BJ (cell line): ENCODE measurements around the gene RPL10. TPM values are rescaled to one million over a fixed set of nuclear protein-coding genes. Genes with fewer than 3 reads are reported as not detected.
A peak's percentile ranks its signal among the peaks of the same experiment; 100 is the strongest.
"Not testable (repeated sequence)": the region's sequence is repeated elsewhere in the genome, so short reads cannot be mapped to it uniquely, and the experiment has no call there.

Experiments
- CTCF ChIA-PET: fragments of 350-600 bp; formaldehyde crosslinking; extraction: SDS; loops from one replicate; lab custom pipeline; 2021; ENCODE audit warnings: antibody characterized with exemption, inconsistent platforms; lab: Yijun Ruan, JAX
- POLR2A ChIA-PET: fragments of 300-600 bp; sonication (Branson Sonifier 250); formaldehyde crosslinking; extraction: SDS; loops from one replicate; lab custom pipeline; 2021; ENCODE audit warnings: antibody characterized with exemption; lab: Charles Lee
- DNase-seq: peaks from one replicate; pipeline ENCODE4 v3.0.0-alpha.2; 2011; ENCODE audit warnings: low read depth
- H3K27me3 ChIP-seq: 2 replicates; pipeline ENCODE4 v1.6.0; 2011; ENCODE audit warnings: low read length; ENCODE audit not compliant: control insufficient read depth, insufficient read depth
- H3K36me3 ChIP-seq: 2 replicates; pipeline ENCODE4 v1.5.1; 2011; ENCODE audit warnings: low read length; ENCODE audit not compliant: control insufficient read depth, insufficient read depth
- H3K4me3 ChIP-seq: 2 replicates; pipeline ENCODE4 v1.5.1; 2011; ENCODE audit warnings: low read depth, mild to moderate bottlenecking, control low read depth, low read length
- polyA plus RNA-seq: library from polyadenylated mRNA; depleted of rRNA; stranded (reverse); fragments of >200 nt; gene quantifications from 2 replicates; pipeline ENCODE4 v1.2.3, GENCODE V29; 2011
- TF ChIP-seq, protein P1 (sequence below): IDR thresholded peaks from 2 replicates; pipeline ENCODE4 v1.5.1; 2011; ENCODE audit warnings: low read depth, mild to moderate bottlenecking, control low read depth, inconsistent platforms, low read length, moderate library complexity; ENCODE audit not compliant: insufficient read depth

The RPL10 gene
- polyA plus RNA-seq, 1 experiment, result 7,037 TPM

DNA sequence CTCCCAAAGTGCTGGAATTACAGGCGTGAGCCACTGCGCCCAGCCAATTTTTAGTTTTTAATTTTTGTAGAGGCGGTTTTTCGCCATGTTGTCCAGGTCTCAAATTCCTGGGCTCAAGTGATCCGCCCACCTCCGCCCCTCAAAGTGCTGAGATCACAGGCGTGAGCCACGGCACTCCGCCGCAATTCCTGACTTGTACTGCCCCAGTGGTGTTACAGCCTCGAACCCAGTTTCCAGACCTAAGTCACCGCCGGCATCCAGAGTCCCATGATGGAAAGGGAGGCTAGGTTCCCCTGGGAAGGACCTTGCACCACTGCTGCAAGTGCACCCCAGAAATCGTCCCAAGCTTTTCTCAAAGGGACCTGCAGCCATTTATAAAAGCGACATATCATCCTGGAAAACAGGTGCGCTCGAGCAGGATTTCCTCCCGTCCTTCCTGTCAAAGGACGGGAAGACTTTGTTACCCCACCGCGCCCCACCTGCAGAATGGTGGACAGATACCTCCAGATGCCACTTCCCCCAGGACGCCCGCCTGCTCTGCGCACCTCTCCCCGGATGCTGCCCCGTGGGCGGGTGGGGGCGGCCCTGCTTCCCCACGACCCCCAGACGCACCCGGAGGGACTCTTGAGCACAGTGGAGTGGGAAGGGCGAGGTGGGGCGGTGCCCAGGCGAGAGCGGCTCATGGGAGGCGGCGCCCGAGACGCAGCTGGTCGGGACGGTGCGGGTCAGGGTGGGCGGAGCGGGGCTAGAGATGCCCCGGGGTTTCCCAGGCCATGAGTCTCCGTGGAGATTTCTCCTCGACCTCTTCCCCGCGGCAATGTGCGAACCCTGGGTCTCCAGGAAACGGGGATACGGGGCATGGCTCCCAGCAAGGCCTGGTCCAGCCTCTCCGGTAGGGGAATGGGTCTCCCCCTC, 947 bp upstream of the RPL10 start:
- H3K36me3 ChIP-seq, result peaks cover 12% of the 10 kb centered on the region
- DNase-seq, result no peak
- TF ChIP-seq, protein P1, sequence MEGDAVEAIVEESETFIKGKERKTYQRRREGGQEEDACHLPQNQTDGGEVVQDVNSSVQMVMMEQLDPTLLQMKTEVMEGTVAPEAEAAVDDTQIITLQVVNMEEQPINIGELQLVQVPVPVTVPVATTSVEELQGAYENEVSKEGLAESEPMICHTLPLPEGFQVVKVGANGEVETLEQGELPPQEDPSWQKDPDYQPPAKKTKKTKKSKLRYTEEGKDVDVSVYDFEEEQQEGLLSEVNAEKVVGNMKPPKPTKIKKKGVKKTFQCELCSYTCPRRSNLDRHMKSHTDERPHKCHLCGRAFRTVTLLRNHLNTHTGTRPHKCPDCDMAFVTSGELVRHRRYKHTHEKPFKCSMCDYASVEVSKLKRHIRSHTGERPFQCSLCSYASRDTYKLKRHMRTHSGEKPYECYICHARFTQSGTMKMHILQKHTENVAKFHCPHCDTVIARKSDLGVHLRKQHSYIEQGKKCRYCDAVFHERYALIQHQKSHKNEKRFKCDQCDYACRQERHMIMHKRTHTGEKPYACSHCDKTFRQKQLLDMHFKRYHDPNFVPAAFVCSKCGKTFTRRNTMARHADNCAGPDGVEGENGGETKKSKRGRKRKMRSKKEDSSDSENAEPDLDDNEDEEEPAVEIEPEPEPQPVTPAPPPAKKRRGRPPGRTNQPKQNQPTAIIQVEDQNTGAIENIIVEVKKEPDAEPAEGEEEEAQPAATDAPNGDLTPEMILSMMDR, result no peak
- peak overlapping the region; percentile 81 for H3K4me3 ChIP-seq
- no peaks in the 10 kb centered on the region for H3K27me3 ChIP-seq
- CTCF ChIA-PET, result interaction anchor here (1.0 to 2.7 kb wide), 3 partner anchors 18 to 134 kb away, joined by 3 to 16 read pairs (median 6); partner anchors contain the start of genes EMD and FLNA
- POLR2A ChIA-PET, result interaction anchor here (1.6 kb wide), 1 partner anchor 26 kb away, joined by 4 read pairs; no protein-coding TSS in a partner anchor

DNA sequence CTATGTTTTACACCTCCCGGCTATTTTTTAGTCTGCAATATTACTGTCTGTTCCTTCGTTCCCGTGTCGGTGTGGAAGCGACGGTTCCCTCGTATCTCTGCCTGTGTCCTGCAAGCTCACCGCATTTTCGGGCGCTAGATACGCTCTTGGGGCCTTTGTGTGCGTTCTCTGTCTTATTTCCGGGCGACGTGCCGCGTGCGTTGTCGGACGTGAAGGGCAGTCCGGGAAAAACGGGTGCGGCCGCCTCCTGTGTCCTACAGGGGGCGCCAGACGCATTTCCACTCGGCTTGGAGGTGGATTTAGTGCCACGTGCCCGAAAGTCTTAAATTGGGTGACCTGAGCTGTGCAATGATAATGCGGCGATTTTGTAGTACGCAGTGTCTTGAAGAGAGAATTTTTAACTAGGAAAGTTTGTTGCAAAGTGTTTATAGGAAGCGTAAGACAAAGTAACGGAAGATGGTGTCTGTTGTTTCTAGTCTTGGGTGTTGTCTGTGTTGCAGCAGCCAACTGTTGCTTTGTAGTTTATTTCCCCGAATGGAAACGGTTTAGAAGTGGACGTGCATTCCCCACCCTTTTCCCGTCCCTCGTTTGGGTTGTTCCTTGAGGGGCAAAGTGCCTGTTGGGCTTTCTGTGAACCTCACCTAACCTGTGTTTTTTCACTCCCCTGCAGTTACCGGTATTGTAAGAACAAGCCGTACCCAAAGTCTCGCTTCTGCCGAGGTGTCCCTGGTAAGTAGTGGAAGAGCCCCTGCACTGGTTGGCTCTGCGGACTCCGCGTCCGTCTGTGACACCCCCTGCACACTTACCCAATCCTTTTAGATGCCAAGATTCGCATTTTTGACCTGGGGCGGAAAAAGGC, 720 bp downstream of the RPL10 start:
- CTCF ChIA-PET, result interaction anchor here (0.7 to 2.7 kb wide), 9 partner anchors 11 to 133 kb away, joined by 3 to 16 read pairs (median 4); partner anchors contain the start of genes ATP6AP1, EMD and FLNA
- H3K27me3 ChIP-seq, result no peaks in the 10 kb centered on the region
- peaks cover 12% of the 10 kb centered on the region for H3K36me3 ChIP-seq
- POLR2A ChIA-PET, result interaction anchor here (1.6 kb wide), 1 partner anchor 28 kb away, joined by 4 read pairs; no protein-coding TSS in a partner anchor
- TF ChIP-seq, protein P1, result peak; percentile 78
- peak overlapping the region; percentile 81 for H3K4me3 ChIP-seq
- DNase-seq, result no peak

DNA sequence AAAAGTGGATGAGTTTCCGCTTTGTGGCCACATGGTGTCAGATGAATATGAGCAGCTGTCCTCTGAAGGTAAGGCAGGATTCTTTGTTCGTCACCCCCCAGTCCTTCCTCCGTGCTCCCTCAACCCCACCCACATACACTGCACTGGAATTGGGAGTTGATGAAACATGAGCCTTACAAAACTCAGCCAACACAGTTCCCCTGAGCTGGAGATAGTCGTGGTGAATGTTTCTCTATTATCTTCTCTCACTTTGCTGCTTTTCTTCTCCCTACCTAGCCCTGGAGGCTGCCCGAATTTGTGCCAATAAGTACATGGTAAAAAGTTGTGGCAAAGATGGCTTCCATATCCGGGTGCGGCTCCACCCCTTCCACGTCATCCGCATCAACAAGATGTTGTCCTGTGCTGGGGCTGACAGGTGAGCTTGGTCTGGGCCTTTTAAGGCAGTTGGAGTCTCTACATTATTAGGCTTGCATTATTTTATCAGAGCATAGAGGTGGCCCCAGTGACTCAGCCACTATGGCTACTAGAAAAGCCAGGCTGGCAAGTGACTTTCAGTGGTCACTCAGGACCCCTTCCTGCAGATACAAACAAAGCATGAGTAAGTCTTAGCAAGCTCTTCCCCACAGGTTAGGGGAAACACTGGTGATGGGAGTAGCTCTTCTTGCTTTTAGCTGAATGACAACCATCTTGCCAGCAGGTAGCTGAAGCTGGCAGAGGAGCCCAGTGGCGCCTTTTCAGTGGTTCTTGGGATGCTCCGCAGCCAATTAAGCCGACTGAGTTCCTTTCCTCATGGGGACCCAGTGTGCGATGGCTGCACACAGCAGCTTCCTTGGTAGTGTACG, 1.6 kb downstream of the RPL10 start:
- ChIA-PET CTCF (interaction anchor here (1.2 to 1.9 kb wide), 5 partner anchors 10 to 74 kb away, joined by 3 to 7 read pairs (median 4); partner anchors contain the start of gene ATP6AP1), POLR2A (no interaction called here)
- peak overlapping the region; percentile 81 for H3K4me3 ChIP-seq
- DNase-seq, result no peak
- H3K27me3 ChIP-seq, result no peaks in the 10 kb centered on the region
- TF ChIP-seq, protein P1, result no peak
- H3K36me3 ChIP-seq, result peaks cover 12% of the 10 kb centered on the region

DNA sequence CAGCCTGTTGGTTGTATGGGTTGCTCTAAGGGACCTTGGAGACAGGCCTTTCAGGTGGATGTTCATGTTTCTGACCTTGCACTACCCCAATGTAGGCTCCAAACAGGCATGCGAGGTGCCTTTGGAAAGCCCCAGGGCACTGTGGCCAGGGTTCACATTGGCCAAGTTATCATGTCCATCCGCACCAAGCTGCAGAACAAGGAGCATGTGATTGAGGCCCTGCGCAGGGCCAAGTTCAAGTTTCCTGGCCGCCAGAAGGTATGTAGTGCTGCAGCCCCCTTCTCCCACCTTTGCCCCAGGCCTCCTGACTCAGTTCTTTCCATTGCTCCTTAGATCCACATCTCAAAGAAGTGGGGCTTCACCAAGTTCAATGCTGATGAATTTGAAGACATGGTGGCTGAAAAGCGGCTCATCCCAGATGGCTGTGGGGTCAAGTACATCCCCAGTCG, 2.2 kb downstream of the RPL10 start:
- POLR2A ChIA-PET, result not testable (repeated sequence)

More for the DNA sequence above, 2.2 kb downstream of the RPL10 start:
- not testable (repeated sequence) for H3K4me3 ChIP-seq, H3K27me3 ChIP-seq, DNase-seq
- CTCF ChIA-PET, result interaction anchor here (1.2 kb wide), 1 partner anchor 29 kb away, joined by 5 read pairs; no protein-coding TSS in a partner anchor
- H3K36me3 ChIP-seq, result peaks cover 12% of the 10 kb centered on the region
